Calu3 (cell line): Measurements from ENCODE around the gene ZNF891. TPM values are rescaled to one million over a fixed set of nuclear protein-coding genes. Genes with fewer than 3 reads are reported as not detected.

Experiments
- BruUV-seq: library from RNA; stranded (reverse); fragments of 400-500 nt; replicated peaks from 2 replicates; lab custom pipeline; 2021; lab: Mats Ljungman, UMichigan
- CTCF ChIA-PET: fragments of 300-600 bp; sonication (Branson Sonifier 250); formaldehyde crosslinking; loops from one replicate; lab custom pipeline; 2022; ENCODE audit warnings: antibody characterized with exemption; lab: Charles Lee
- DNase-seq: peaks from one replicate; pipeline ENCODE4 v3.0.0; 2022
- H3K27ac Mint-ChIP-seq: one replicate; pipeline ENCODE4 v1.8.0; 2022; ENCODE audit warnings: mixed read lengths; ENCODE audit not compliant: unreplicated experiment
- H3K27me3 Mint-ChIP-seq: one replicate; pipeline ENCODE4 v1.8.0; 2022; ENCODE audit warnings: mixed read lengths; ENCODE audit not compliant: unreplicated experiment
- H3K36me3 Mint-ChIP-seq: one replicate; pipeline ENCODE4 v1.8.0; 2022; ENCODE audit warnings: mild to moderate bottlenecking, moderate library complexity, mixed read lengths; ENCODE audit not compliant: insufficient read depth, unreplicated experiment
- H3K4me1 Mint-ChIP-seq: one replicate; pipeline ENCODE4 v1.8.0; 2022; ENCODE audit warnings: mild to moderate bottlenecking, low read depth, mixed read lengths; ENCODE audit not compliant: unreplicated experiment
- H3K4me3 Mint-ChIP-seq: one replicate; pipeline ENCODE4 v1.8.0; 2022; ENCODE audit warnings: mild to moderate bottlenecking, low read depth, moderate library complexity, mixed read lengths; ENCODE audit not compliant: unreplicated experiment
- H3K9me3 Mint-ChIP-seq: one replicate; pipeline ENCODE4 v1.8.0; 2022; ENCODE audit warnings: low read depth, mixed read lengths; ENCODE audit not compliant: unreplicated experiment
- CTCF ChIP-seq: fragments of 200-600 bp; IDR thresholded peaks from one replicate; pipeline ENCODE4 v1.8.0; 2022; ENCODE audit warnings: antibody characterized with exemption; ENCODE audit not compliant: unreplicated experiment
- intact Hi-C: fragments of 100-400 bp; cut with micrococcal nuclease; formaldehyde crosslinking; loops from one replicate; pipeline ENCODE4 v1.10.0; 2022; ENCODE audit not compliant: unreplicated experiment
- total RNA-seq: library from RNA; stranded (reverse); gene quantifications from 2 replicates; pipeline ENCODE4 v1.2.3, GENCODE V29; 2022

Gene ZNF891
- total RNA-seq, 1 experiment from 2014 or later, result 4.8 TPM

GRCh38 chr12:133081159-133081780 is 48.8 kb downstream of the ZNF891 start:
- H3K27me3 Mint-ChIP-seq, result no peaks in the 10 kb centered on the region
- no peaks in the 10 kb centered on the region for H3K4me1 Mint-ChIP-seq
- no peak overlapping the region for H3K27ac Mint-ChIP-seq
- peaks cover 36% of the 10 kb centered on the region for H3K36me3 Mint-ChIP-seq
- CTCF ChIA-PET, result interaction anchor here (0.8 kb wide), 2 partner anchors 100 to 252 kb away, joined by 3 read pairs; partner anchors contain the start of genes GOLGA3 and ZNF268
- no peak overlapping the region for H3K4me3 Mint-ChIP-seq
- DNase-seq, result no peak
- H3K9me3 Mint-ChIP-seq, result peaks cover 19% of the 10 kb centered on the region
- BruUV-seq, result no TSS peak
- TF ChIP-seq CTCF, result no peak
- intact Hi-C loops, result loop anchor here (2.0 to 5.0 kb wide), 4 partner anchors 42 to 254 kb away; partner anchors contain the start of genes GOLGA3, ZNF10, ZNF26 and ZNF891

- CTCF ChIA-PET, result interaction anchor here (0.7 to 1.0 kb wide), 5 partner anchors 50 to 252 kb away, joined by 3 to 7 read pairs (median 3); partner anchors contain the start of genes GOLGA3, ZNF10, ZNF268 and ZNF891
Observed at GRCh38 chr12:133080368-133081158, 49.5 kb downstream of the ZNF891 start, which contains the start of gene ZNF140. Gene ZNF140, plus strand, starts transcription at chr12:133080923. Its CDS starts 398 bp downstream, at chr12:133081321.

GRCh38 chr12:133080026-133080367 is 50.1 kb downstream of the ZNF891 start:
- Mint-ChIP-seq H3K27ac (no peak overlapping the region), H3K27me3 (no peaks in the 10 kb centered on the region), H3K9me3 (peaks cover 22% of the 10 kb centered on the region), H3K4me3 (no peak overlapping the region), H3K36me3 (peaks cover 27% of the 10 kb centered on the region), H3K4me1 (no peaks in the 10 kb centered on the region)
- BruUV-seq, result no TSS peak
- intact Hi-C loops, result loop anchor here (1.0 to 5.0 kb wide), 6 partner anchors 41 to 253 kb away; partner anchors contain the start of genes CHFR, GOLGA3, ZNF10 and ZNF26
- CTCF ChIA-PET, result interaction anchor here (0.7 to 1.0 kb wide), 3 partner anchors 50 to 101 kb away, joined by 3 to 7 read pairs (median 3); partner anchors contain the start of genes ZNF10, ZNF268 and ZNF891
- no peak for TF ChIP-seq CTCF
- DNase-seq, result peak; percentile 98

More at GRCh38 chr12:133080368-133081158, 49.5 kb downstream of the ZNF891 start, which contains the start of gene ZNF140:
- TSS peak; percentile 77 for BruUV-seq
- Mint-ChIP-seq H3K4me3 (no peak within 1 kb of the TSS), H3K27me3 (no peaks in the 10 kb centered on the region), H3K27ac (no peak within 1 kb of the TSS), H3K9me3 (peaks cover 19% of the 10 kb centered on the region), H3K4me1 (no peaks in the 10 kb centered on the region), H3K36me3 (peaks cover 33% of the 10 kb centered on the region)
- intact Hi-C loops, result loop anchor here (1.0 to 5.0 kb wide), 6 partner anchors 42 to 253 kb away; partner anchors contain the start of genes CHFR, GOLGA3, ZNF10 and ZNF26
- DNase-seq, result peak; percentile 99
- TF ChIP-seq CTCF, result no peak

- Mint-ChIP-seq H3K27me3 (no peaks in the 10 kb centered on the region), H3K36me3 (no peaks in the 10 kb centered on the region), H3K9me3 (peaks cover 25% of the 10 kb centered on the region), H3K4me3 (no peak overlapping the region), H3K27ac (no peak overlapping the region), H3K4me1 (no peaks in the 10 kb centered on the region)
- intact Hi-C loops, result no loop called here
- CTCF ChIA-PET, result interaction anchor here (0.6 kb wide), 1 partner anchor 189 kb away, joined by 3 read pairs; no protein-coding TSS in a partner anchor
- no TSS peak for BruUV-seq
- no peak for TF ChIP-seq CTCF
- DNase-seq, result no peak
Observed at GRCh38 chr12:133073836-133074235, 56.2 kb downstream of the ZNF891 start.
